ENCODE results near the gene EXOC3L1. TPM values are rescaled to one million over a fixed set of nuclear protein-coding genes. Genes with fewer than 3 reads are reported as not detected.

The EXOC3L1 gene
- total and polyA plus RNA-seq, 2 of the 13 experiments (the other 11 are each of a cell fraction or from before 2014, with no cell fraction given), result 0.12 TPM; not detected in 1

- TF ChIP-seq CBFB (CRISPR knock-in tag; IDR thresholded peaks at IDR 0.05) (no peak), ZNF7 (CRISPR knock-in tag; IDR thresholded peaks at IDR 0.05) (no peak), GPBP1L1 (CRISPR knock-in tag; IDR thresholded peaks at IDR 0.05) (no peak), PTBP1 (IDR thresholded peaks at IDR 0.05; ENCODE audit: low read depth, low read length, poor library complexity, severe bottlenecking) (no peak), JUND (CRISPR knock-in tag; IDR thresholded peaks at IDR 0.05) (no peak), CREB3 (CRISPR knock-in tag; IDR thresholded peaks at IDR 0.05) (no peak), ZNF841 (CRISPR knock-in tag; IDR thresholded peaks at IDR 0.05; ENCODE audit: borderline replicate concordance) (no peak), RBAK (CRISPR knock-in tag; IDR thresholded peaks at IDR 0.05) (no peak), HNF4A (CRISPR knock-in tag; IDR thresholded peaks at IDR 0.05) (no peak), PREB (CRISPR knock-in tag; IDR thresholded peaks at IDR 0.05) (no peak), TEAD2 (CRISPR knock-in tag; IDR thresholded peaks at IDR 0.05) (no peak), GABPA (IDR thresholded peaks at IDR 0.05; ENCODE audit: low read depth, low read length) (no peak), GABPA (CRISPR knock-in tag; IDR thresholded peaks at IDR 0.05; ENCODE audit: low read depth) (no peak), ZC3H4 (CRISPR knock-in tag; IDR thresholded peaks at IDR 0.05; ENCODE audit: borderline replicate concordance) (no peak), HBP1 (CRISPR knock-in tag; IDR thresholded peaks at IDR 0.05; ENCODE audit: low read depth) (peak; percentile 85), HNRNPL (IDR thresholded peaks at IDR 0.05; ENCODE audit: low read depth, low read length) (no peak), YEATS4 (CRISPR knock-in tag; IDR thresholded peaks at IDR 0.05; ENCODE audit: borderline replicate concordance) (peak; percentile 72; the same call in 1 of the 2 replicates), ZNF710 (CRISPR knock-in tag; IDR thresholded peaks at IDR 0.05; ENCODE audit: borderline replicate concordance) (peak; percentile 70; the same call in 1 of the 2 replicates), STAT5B (CRISPR knock-in tag; IDR thresholded peaks at IDR 0.05) (no peak), ZBTB8A (CRISPR knock-in tag; IDR thresholded peaks at IDR 0.05; ENCODE audit: borderline replicate concordance, low read depth) (no peak), ZFP37 (CRISPR knock-in tag; IDR thresholded peaks at IDR 0.05; ENCODE audit: borderline replicate concordance) (no peak), ZNF746 (CRISPR knock-in tag; IDR thresholded peaks at IDR 0.05) (no peak), SP140L (CRISPR knock-in tag; IDR thresholded peaks at IDR 0.05; ENCODE audit: borderline replicate concordance) (no peak), ZFP1 (CRISPR knock-in tag; IDR thresholded peaks at IDR 0.05) (no peak)
Observed at GRCh38 chr16:67177743-67178699, 11.9 kb downstream of the EXOC3L1 start (continued).

All from HepG2 (cell line).